RWPE2 (cell line): ENCODE data around the gene AKR1C2.
"Not testable (repeated sequence)": the region's sequence is repeated elsewhere in the genome, so short reads cannot be mapped to it uniquely, and the experiment has no call there.

Experiments used
- ATAC-seq: fragments of 200-7000 bp; cut with Tn5 transposase; 3 replicates; pipeline ENCODE4 v1.9.1; 2021; ENCODE audit warnings: low read depth
- DNase-seq: peaks from one replicate; pipeline ENCODE4 v3.0.0-alpha.2; 2020; ENCODE audit warnings: low spot score
- H3K27ac ChIP-seq: fragments of 450-650 bp; 2 replicates; pipeline ENCODE4 v1.5.1; 2017; ENCODE audit warnings: mild to moderate bottlenecking; ENCODE audit not compliant: poor library complexity, severe bottlenecking
- H3K27me3 ChIP-seq: fragments of 250-450 bp; sonication (Bioruptor Pico); 2 replicates; pipeline ENCODE4 v1.5.1; 2021; ENCODE audit warnings: mild to moderate bottlenecking, moderate library complexity; ENCODE audit not compliant: insufficient read depth, poor library complexity, severe bottlenecking
- H3K36me3 ChIP-seq: fragments of 250-450 bp; sonication (Bioruptor Pico); 2 replicates; pipeline ENCODE4 v1.5.1; 2020; ENCODE audit warnings: low read depth, mild to moderate bottlenecking, moderate library complexity
- H3K4me1 ChIP-seq: fragments of 250-450 bp; sonication (Bioruptor Pico); 2 replicates; pipeline ENCODE4 v1.5.1; 2021; ENCODE audit warnings: mild to moderate bottlenecking, moderate library complexity; ENCODE audit not compliant: insufficient read depth, poor library complexity, severe bottlenecking
- H3K4me3 ChIP-seq: fragments of 250-450 bp; sonication (Bioruptor Pico); 2 replicates; pipeline ENCODE4 v1.5.1; 2021; ENCODE audit warnings: mild to moderate bottlenecking, moderate library complexity; ENCODE audit not compliant: severe bottlenecking
- H3K9me3 ChIP-seq: fragments of 250-450 bp; sonication (Bioruptor Pico); 2 replicates; pipeline ENCODE4 v1.5.1; 2021; ENCODE audit warnings: mild to moderate bottlenecking, moderate library complexity; ENCODE audit not compliant: severe bottlenecking
- TF ChIP-seq, protein P1 (sequence below): fragments of 450-650 bp; IDR thresholded peaks from one replicate; pipeline ENCODE4 v1.5.1; 2017; ENCODE audit warnings: mild to moderate bottlenecking, moderate library complexity; ENCODE audit not compliant: poor library complexity, severe bottlenecking

Gene AKR1C2

GRCh38 chr10:4943821-4944220 lies 59.8 kb downstream of the AKR1C2 start:
- DNase-seq = no peak
- TF ChIP-seq, protein P1, sequence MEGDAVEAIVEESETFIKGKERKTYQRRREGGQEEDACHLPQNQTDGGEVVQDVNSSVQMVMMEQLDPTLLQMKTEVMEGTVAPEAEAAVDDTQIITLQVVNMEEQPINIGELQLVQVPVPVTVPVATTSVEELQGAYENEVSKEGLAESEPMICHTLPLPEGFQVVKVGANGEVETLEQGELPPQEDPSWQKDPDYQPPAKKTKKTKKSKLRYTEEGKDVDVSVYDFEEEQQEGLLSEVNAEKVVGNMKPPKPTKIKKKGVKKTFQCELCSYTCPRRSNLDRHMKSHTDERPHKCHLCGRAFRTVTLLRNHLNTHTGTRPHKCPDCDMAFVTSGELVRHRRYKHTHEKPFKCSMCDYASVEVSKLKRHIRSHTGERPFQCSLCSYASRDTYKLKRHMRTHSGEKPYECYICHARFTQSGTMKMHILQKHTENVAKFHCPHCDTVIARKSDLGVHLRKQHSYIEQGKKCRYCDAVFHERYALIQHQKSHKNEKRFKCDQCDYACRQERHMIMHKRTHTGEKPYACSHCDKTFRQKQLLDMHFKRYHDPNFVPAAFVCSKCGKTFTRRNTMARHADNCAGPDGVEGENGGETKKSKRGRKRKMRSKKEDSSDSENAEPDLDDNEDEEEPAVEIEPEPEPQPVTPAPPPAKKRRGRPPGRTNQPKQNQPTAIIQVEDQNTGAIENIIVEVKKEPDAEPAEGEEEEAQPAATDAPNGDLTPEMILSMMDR = no peak
- Histone ChIP-seq H3K9me3 (no peaks in the 10 kb centered on the region), H3K27me3 (no peaks in the 10 kb centered on the region), H3K36me3 (no peaks in the 10 kb centered on the region), H3K4me3 (no peak overlapping the region), H3K27ac (no peak overlapping the region), H3K4me1 (peaks cover 23% of the 10 kb centered on the region)
- ATAC-seq = no peak

DNA sequence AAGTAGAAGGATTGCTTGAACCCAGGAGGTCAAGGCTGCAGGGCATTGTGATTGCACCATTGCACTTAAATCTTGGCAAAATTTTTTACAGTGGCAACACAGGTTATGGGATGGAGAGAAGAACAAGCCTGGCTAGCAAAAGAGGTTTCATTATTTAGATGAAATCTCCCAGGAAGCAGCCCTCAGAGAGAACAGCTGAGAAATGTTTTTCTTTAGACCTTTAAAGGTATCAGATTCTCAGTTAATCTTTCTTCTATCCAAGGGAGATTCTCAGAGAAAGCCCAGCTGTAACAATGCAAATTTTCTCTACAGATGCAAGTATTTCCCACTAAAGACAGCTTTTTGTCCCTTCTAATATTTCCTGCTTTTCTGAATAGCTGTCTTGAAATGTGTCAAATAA lies 60.2 kb downstream of the AKR1C2 start:
- H3K9me3 ChIP-seq, DNase-seq, H3K4me3 ChIP-seq, H3K36me3 ChIP-seq, ATAC-seq, H3K27ac ChIP-seq, H3K27me3 ChIP-seq: not testable (repeated sequence)
- H3K4me1 ChIP-seq = peaks cover 23% of the 10 kb centered on the region

DNA sequence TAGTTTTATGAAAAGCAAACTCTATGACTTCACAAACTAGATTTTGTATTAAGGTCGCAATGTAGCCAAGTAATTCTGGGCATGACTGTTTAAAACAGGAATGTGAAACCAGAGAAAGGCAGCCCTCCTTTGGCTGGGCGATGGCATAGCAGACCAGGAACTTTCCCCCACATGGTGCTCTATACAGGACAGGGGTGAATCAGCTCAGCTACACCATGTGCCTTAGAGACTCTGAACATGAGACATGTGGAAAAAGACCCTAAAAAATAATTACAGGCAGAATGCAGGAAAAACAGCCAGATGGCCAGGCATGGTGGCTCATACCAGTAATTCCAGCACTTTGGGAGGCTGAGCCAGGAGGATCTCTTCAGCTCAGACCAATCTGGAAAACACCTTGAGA lies 60.7 kb downstream of the AKR1C2 start:
- not testable (repeated sequence) for H3K36me3 ChIP-seq, H3K27ac ChIP-seq, DNase-seq, H3K9me3 ChIP-seq, H3K4me3 ChIP-seq, H3K27me3 ChIP-seq
- TF ChIP-seq, protein P1 = peak; percentile 15
- peak; percentile 73 for ATAC-seq
- H3K4me1 ChIP-seq = peaks cover 21% of the 10 kb centered on the region

DNA sequence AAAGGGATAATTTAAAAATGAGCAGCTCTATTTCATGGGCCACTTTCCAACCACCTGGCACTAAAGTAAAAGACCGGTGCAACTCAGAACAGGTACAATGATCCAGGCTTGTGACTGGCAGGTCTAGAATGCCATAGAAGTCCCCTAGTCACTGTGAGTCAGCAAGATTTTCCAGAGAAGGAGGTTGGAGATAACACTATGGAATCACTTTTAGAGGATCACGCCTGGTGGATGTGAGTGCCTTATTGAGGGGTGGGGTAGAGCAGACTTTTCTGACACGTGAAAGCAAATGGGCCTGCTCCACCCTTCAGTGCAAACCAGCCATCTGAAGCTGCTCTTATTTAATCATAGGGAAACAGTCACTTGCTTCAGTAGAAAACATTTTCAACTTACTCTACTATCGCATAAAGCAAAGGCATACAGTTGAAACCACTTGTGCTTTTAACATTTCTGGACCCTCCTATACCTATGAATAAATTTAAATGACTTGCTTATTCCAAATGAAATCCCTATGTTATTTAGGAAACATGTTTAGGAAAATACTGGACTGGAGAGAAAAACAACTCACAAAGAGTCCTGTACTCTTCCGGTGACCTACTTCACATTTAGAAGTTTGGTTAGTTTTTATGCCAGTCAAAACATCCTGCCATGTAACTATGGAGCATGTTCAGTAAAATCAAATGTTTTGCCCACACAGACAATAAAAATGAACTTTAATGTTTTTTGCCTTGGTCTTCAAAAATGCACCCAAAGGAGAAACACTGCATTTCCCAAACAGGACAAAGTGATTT lies 61.9 kb downstream of the AKR1C2 start:
- Histone ChIP-seq H3K27ac (no peak overlapping the region), H3K4me1 (peaks cover 12% of the 10 kb centered on the region), H3K27me3 (no peaks in the 10 kb centered on the region), H3K4me3 (no peak overlapping the region), H3K36me3 (no peaks in the 10 kb centered on the region), H3K9me3 (no peaks in the 10 kb centered on the region)
- ATAC-seq (peak; percentile 26; the same call in 1 of the 3 replicates), DNase-seq (no peak)
- TF ChIP-seq, protein P1 = no peak

DNA sequence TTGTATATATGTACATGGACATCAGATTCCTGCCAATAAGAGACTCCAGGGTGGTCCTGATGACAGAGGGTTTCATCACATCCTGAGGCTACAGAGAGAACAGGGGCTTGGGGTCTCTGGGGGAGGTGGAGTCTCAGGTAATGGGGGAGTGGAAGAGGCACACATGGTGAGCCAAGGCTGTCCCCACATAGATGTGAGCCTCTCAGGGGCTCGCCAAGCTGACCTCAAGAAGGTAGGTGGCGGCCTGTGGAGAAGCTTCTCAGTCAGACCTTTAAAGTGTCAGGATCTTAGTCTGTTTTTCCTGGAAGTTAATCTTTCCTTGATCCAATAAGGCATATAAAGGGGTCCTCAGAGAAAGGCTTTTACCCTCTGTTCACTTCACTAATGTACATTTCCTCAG lies 62.7 kb downstream of the AKR1C2 start:
- not testable (repeated sequence) for H3K9me3 ChIP-seq, H3K36me3 ChIP-seq, H3K4me3 ChIP-seq, H3K27me3 ChIP-seq, H3K27ac ChIP-seq, ATAC-seq, DNase-seq
- peaks cover 12% of the 10 kb centered on the region for H3K4me1 ChIP-seq

- not testable (repeated sequence) for H3K27ac ChIP-seq
These were observed 63.6 kb downstream of the AKR1C2 start for GRCh38 chr10:4940073-4940428.

More at GRCh38 chr10:4940073-4940428, 63.6 kb downstream of the AKR1C2 start:
- H3K36me3 ChIP-seq, H3K27me3 ChIP-seq, H3K9me3 ChIP-seq, DNase-seq, ATAC-seq, H3K4me3 ChIP-seq: not testable (repeated sequence)
- H3K4me1 ChIP-seq = peaks cover 12% of the 10 kb centered on the region
